LNCaP clone FGC (cell line): ENCODE results near the gene NPR3.
"Not testable (repeated sequence)": the region's sequence is repeated elsewhere in the genome, so short reads cannot be mapped to it uniquely, and the experiment has no call there.

Experiments used
- DNase-seq: peaks from one replicate; pipeline ENCODE4 v3.0.0-alpha.2; 2011; ENCODE audit warnings: low read depth
- H3K4me3 ChIP-seq: 2 replicates; pipeline ENCODE4 v1.5.1; 2011; ENCODE audit warnings: mild to moderate bottlenecking, low read depth, low read length, control low read depth
- CTCF ChIP-seq: IDR thresholded peaks from 2 replicates; pipeline ENCODE4 v1.5.1; 2012; ENCODE audit warnings: mild to moderate bottlenecking; ENCODE audit not compliant: control insufficient read depth, insufficient read depth; ENCODE audit errors: extremely low read depth

The NPR3 gene

GRCh38 chr5:32794086-32794485 is 83.0 kb downstream of the NPR3 start:
- no peak for TF ChIP-seq CTCF
- no peak for DNase-seq
- no peak overlapping the region for H3K4me3 ChIP-seq

GRCh38 chr5:32802764-32803163 is 91.6 kb downstream of the NPR3 start:
- DNase-seq = no peak
- TF ChIP-seq CTCF = no peak
- no peak overlapping the region for H3K4me3 ChIP-seq

- no peak for TF ChIP-seq CTCF
- H3K4me3 ChIP-seq = no peak overlapping the region
- DNase-seq = no peak
Observed at GRCh38 chr5:32803656-32804055, 92.5 kb downstream of the NPR3 start.

- not testable (repeated sequence) for H3K4me3 ChIP-seq, DNase-seq
Observed at GRCh38 chr5:32805462-32805861, 94.3 kb downstream of the NPR3 start.

GRCh38 chr5:32805971-32806638 is 95.0 kb downstream of the NPR3 start:
- no peak overlapping the region for H3K4me3 ChIP-seq
- TF ChIP-seq CTCF = no peak
- no peak for DNase-seq

GRCh38 chr5:32808783-32809182 is 97.7 kb downstream of the NPR3 start:
- no peak for TF ChIP-seq CTCF
- H3K4me3 ChIP-seq = no peak overlapping the region
- DNase-seq = no peak

GRCh38 chr5:32810804-32811203 is 99.7 kb downstream of the NPR3 start:
- peak; percentile 54 for DNase-seq
- no peak for TF ChIP-seq CTCF
- H3K4me3 ChIP-seq = no peak overlapping the region
